Stimulated activated CD4-positive, alpha-beta T cell treated with anti-CD3 and anti-CD28 coated beads, Interleukin-4, amount 100 ng/mL, for 48 hours (primary cell): Measurements from ENCODE around the gene CEP20.
"Not testable (repeated sequence)": the region's sequence is repeated elsewhere in the genome, so short reads cannot be mapped to it uniquely, and the experiment has no call there.

Source experiments
- DNase-seq, 2 donors: peaks; one replicate each; pipeline ENCODE4 v3.0.0-alpha.2; 2020; ENCODE audit warnings: low read depth in 2 of 2

CEP20 gene

GRCh38 chr16:15888072-15888976 is at the start of gene CEP20:
Gene CEP20 (minus strand): TSS chr16:15888603. CDS start chr16:15888585, 18 bp downstream.
- peak; percentile 99 to 100 for DNase-seq

- DNase-seq: not testable (repeated sequence)
Observed at GRCh38 chr16:15936809-15937208, 48.4 kb upstream of the CEP20 start.

GRCh38 chr16:15934991-15935390 is 46.6 kb upstream of the CEP20 start:
- no peak for DNase-seq

GRCh38 chr16:15933781-15934180 is 45.4 kb upstream of the CEP20 start:
- no peak for DNase-seq

DNA sequence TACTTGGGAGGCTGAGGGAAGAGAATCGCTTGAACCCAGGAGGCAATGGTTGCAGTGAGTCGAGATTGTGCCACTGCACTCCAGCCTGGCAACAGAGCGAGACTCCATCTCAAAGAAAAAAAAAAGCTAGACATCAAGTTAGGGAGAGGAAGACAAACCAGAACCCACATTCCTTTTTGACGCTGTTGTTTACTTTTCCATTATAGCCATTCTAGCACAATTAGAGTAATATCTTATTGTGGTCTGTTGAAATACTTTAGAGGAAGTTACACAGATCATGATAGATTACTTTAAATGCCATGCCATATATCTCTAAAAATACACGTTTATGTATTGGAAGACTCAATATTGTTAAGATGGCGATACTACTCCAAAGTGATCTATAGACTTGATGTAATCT is 44.5 kb upstream of the CEP20 start:
- DNase-seq: no peak

DNA sequence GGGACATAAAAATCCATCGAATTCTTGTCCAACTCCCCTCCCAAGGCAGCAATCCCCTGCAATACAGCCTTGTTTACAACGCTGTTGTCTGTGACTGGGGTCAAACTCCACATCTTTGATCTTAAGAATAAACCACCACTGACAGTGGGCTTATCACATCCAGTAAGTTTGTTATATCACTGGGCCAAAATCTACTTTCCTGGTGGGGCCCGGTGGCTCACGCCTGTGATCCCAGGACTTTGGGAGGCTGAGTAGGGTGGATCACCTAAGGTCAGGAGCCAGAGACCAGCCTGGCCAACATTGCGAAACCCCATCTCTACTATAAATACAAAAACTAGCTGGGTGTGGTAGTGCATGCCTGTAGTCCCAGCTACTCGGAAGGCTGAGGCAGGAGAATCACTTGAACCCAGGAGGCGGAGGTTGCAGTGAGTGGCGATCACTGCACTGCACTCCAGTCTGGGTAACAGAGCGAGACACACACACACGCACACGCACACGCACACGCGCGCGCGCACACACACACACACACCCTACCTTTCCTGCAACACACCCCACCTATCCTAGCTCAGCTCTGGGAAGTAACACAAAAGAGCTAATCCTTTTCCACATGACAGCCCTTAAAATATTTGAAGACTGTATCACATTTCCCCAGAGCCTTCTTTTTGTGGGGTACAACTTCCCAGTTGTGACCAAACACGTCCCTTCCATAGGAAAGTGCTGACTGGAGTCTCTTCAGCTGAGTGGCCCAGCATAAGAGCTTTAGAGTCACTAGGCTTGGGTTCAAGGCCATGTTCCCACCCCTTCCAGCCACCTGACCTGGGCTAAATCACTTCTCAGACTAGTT is 40.1 kb upstream of the CEP20 start:
- DNase-seq: no peak

DNA sequence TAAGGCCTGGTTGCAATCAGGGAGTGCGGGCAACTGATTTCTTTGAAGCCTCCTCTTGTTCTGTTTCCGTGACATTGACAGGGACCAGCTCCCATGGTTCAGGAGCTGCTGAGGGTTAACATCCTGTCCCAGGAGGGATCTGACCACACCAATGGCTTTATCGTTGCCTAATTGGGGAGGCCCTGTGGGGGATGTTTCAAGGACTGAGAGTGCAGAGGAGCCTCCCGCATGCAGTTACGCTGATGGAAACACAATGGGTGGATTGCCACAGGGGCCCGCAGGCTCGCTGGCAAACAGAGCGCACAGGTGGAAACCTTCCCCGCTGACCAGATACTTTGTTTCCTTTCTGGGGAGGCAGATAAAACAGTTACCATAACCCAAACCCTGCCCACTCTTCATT is 37.2 kb upstream of the CEP20 start:
- no peak for DNase-seq

DNA sequence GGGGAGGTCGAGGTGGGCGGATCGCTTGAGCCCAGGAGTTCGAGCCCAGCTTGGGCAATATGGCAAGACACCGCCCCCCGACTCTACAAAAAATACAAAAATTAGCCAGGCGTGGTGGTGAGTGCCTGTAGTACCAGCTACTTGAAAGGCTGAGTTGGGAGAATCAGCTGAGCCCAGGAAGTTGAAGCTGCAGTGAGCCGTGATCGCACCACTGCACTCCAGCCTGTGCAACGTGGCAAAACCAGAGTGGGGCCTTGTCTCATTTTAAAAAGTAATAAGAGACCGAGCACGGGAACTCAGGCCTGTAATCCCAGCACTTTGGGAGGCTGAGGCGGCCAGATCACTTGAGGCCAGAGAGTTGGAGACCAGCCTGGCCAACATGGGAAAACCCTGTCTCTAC is 36.6 kb upstream of the CEP20 start:
- no peak for DNase-seq

DNA sequence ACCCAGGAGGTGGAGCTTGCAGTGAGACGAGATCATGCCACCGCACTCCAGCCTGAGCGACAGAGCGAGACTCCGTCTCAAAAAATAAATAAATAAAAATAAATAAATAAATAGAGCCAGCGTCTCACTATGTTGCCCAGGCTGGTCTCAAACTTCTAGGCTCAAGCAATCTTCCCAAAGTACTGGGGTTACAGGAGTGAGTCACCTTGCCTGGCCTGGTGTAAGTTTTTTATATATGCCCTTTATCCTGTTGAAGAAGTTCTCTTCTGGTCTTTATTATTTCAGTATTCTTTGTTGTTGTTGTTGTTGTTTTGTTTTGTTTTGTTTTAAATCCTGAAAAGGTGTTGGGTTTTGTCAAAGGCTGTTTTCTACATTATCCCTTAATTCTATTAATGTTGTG is 30.9 kb upstream of the CEP20 start:
- no peak for DNase-seq

- not testable (repeated sequence) for DNase-seq
Observed at GRCh38 chr16:15918314-15918713, 29.9 kb upstream of the CEP20 start.

- no peak for DNase-seq
Observed at GRCh38 chr16:15916323-15916722, 27.9 kb upstream of the CEP20 start.

- DNase-seq: no peak
Observed at GRCh38 chr16:15915555-15916081, 27.2 kb upstream of the CEP20 start.

GRCh38 chr16:15913046-15913698 is 24.8 kb upstream of the CEP20 start:
- no peak for DNase-seq

- DNase-seq: no peak
Observed at GRCh38 chr16:15911198-15911597, 22.8 kb upstream of the CEP20 start.

DNA sequence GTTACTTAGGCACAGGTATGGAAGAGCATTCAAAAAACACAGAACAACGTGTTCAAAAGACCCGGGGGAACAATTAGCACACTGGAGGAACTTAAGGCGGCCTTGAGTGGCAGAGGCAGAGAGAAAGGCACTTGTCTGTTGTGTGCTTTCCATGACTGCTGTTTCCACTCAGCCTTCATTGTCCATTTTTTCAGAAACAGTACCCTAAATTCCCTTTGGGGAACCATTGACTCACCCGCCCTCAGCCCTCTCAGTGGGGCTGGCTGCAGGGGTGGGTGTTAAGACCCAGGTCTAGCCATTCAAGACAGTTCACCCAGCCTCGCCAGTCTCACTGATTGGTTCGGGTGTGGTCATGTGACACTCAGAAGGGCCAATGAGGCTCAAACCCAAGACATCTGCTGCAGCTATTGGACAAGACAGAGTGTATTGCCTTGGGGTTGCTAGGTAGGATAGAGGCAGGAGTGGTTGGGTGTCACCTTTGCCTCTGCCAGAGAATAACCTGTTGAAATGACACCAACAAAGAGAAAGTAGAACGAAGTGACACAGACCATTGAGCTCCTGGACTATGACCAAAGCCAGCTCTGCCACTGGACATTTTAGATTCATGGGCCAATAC is 19.6 kb upstream of the CEP20 start:
- peak; percentile 24 to 32 for DNase-seq

- no peak for DNase-seq
Observed at GRCh38 chr16:15906439-15906838, 18.0 kb upstream of the CEP20 start.

DNA sequence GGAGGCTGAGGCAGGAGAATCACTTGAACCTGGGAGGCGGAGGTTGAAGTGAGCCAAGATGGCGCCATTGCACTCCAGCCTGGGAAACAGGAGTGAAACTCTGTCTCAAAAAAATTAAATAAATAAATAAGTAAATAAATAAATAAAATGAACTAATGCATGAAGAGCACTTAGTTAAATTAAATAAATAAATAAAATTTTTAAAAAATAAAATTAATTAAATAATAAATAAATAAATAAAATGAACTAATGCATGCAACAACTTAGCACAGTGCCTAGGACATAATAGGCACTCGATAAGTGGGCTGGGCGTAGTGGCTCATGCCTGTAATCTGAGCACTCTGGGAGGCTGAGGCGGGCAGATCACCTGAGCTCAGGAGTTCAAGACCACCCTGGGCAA is 15.6 kb upstream of the CEP20 start:
- DNase-seq: no peak

DNA sequence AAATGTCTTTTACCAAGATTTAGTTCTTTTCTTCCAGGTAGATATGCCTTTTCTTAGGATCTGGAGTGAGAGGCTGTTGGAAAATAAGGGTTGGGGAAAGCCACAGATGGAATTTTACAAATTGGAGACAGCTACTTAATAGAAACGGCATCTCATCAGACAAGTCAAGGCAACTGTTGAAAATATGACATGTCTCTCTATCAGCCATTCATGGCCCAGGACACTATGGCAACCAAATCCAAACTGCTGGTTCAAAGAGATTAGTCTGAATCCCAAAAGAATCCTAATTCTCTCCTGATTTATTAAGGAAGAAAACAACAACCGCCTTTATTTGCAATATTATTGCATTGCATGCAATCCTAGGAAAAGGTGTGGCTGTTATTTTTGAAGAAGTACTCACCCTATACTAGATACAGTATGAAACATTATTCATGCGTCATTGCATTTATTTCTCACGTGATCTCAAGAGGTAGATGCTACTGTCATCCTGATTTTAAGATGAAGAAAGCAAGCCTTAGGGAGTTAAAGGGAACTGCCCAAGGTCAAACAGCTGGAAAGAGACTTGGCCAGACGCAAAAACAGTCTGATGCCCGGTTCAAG is 12.6 kb upstream of the CEP20 start:
- DNase-seq: no peak

DNA sequence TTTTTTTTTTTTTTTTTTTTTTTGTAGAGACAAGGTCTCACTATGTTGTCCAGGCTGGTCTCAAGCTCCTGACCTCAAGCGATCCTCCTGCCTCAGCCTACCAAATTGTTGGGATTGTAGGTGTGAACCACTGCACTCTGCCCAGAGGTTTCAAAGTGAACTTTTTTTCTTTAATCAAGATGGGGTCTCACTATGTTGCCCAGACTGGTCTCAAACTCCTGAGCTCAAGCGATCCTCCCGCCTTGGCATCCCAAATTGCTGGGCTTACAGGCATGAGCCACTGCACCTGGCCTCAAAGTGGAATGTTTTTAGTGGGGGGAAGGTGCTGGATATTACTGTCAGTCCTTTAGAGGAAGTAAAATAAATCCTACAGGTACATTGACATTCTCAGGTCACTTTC is 12.0 kb upstream of the CEP20 start:
- no peak for DNase-seq

GRCh38 chr16:15899538-15900100 is 11.2 kb upstream of the CEP20 start:
- peak; percentile 15 to 43 for DNase-seq

DNA sequence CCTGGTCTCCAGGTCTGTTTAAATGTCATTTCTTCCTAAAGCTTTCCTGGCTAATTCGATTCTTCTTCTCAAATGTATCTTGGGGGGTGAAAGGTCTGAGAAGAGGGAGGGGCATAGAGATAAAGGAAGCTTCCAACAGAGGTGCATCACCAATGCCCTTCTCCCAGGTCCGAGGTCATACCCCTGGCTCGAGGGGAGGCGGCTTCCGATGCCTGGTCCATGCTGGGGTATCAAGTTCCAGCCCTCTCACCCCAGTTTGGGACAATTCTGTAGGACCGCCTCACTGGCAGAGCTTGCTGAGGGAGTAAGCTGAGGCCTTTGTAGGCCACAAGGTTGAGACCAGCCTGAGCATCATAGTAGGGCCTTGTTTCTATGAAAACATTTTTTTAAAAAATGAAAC is 10.3 kb upstream of the CEP20 start:
- DNase-seq: no peak
